Stimulated activated CD4-positive, alpha-beta T cell treated with anti-CD3 and anti-CD28 coated beads, Interleukin-2, amount 100 ng/mL, for 48 hours (primary cell): ENCODE measurements around the gene FIGN.

Source experiments
- DNase-seq, 2 donors: peaks; one replicate each; pipeline ENCODE4 v3.0.0-alpha.2; 2020

Gene FIGN

GRCh38 chr2:163552758-163553157 is 183.1 kb downstream of the FIGN start:
- DNase-seq, result no peak

DNA sequence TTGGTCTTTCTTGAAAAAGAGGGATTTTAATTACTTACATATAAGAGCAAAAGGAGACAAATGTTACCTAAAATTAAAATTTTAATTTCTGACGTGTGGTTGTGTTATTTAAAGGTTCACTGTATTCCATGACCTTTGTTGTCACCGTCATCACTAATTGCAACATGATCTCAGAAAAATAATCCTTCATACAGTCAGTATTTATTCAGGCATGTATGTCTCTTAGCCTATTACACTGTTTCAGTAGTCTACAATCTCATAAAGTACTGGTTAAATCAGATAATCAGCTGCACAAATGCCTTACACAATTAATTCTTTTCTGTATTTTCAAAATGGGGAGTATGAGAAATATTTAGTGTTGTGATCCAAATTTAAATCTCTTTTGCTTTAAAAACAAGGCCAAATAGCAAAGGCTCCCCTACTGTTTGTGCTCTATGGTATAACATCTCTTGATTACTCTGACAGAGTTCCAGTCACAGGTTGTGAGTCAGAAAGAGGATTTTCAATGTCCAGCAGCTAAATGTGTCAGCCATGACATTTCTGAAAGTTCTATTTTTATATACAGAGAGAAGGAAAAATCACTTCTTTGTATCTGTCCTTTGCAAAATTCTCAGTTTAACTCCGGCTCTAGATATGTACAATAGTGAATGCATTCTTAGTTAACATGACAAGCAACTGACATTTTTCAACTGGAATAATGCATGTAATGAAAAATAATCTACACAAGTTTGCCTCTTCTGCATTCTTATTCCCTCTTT is 184.0 kb downstream of the FIGN start:
- DNase-seq, result no peak

- no peak for DNase-seq
Measured at GRCh38 chr2:163548970-163549369, 186.8 kb downstream of the FIGN start.
